Mucosa of stomach (tissue), 1 donor: Measurements from ENCODE around the gene EBF4.

Source experiments
- H3K27me3 ChIP-seq: one replicate; pipeline ENCODE4 v1.7.0; 2013; ENCODE audit warnings: mild to moderate bottlenecking, low read length; ENCODE audit not compliant: control insufficient read depth, insufficient read depth
- H3K36me3 ChIP-seq: one replicate; pipeline ENCODE4 v1.7.0; 2013; ENCODE audit warnings: low read length; ENCODE audit not compliant: control insufficient read depth, insufficient read depth
- H3K4me1 ChIP-seq: one replicate; pipeline ENCODE4 v1.7.0; 2013; ENCODE audit warnings: mild to moderate bottlenecking, low read length; ENCODE audit not compliant: control insufficient read depth, insufficient read depth
- H3K4me3 ChIP-seq: one replicate; pipeline ENCODE4 v1.7.0; 2013; ENCODE audit warnings: low read length
- H3K9ac ChIP-seq: one replicate; pipeline ENCODE4 v1.7.0; 2013; ENCODE audit warnings: mild to moderate bottlenecking, low read length, moderate library complexity
- H3K9me3 ChIP-seq: one replicate; pipeline ENCODE4 v1.7.0; 2013; ENCODE audit warnings: mild to moderate bottlenecking, low read length, moderate library complexity; ENCODE audit not compliant: control insufficient read depth
- donor health status: Pancreatic carcinoma.

The EBF4 gene

DNA sequence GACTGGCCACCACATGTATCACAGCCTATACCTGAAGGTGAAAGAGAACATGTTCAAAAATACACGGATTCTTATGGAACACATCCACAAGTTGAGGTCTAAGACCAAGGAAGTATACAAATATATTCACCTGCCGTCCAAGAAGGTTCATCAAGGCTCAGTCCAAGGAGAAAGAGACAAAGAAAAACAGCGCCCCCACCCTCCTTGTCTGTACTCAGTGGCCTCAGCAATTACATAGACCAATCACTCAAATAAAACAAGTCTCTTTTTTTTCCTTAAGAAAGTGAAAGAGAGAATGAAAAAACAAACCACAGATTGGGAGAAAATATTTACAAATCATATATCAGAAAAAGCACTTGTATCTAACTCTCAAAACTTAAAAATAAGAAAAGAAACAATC lies 88.4 kb downstream of the EBF4 start:
- Histone ChIP-seq H3K4me3 (no peak overlapping the region), H3K9me3 (no peaks in the 10 kb centered on the region), H3K36me3 (no peaks in the 10 kb centered on the region), H3K27me3 (no peaks in the 10 kb centered on the region), H3K9ac (no peak overlapping the region), H3K4me1 (no peaks in the 10 kb centered on the region)

- H3K36me3 ChIP-seq: no peaks in the 10 kb centered on the region
- no peaks in the 10 kb centered on the region for H3K4me1 ChIP-seq
- H3K9me3 ChIP-seq: no peaks in the 10 kb centered on the region
- H3K4me3 ChIP-seq: no peak overlapping the region
- H3K27me3 ChIP-seq: no peaks in the 10 kb centered on the region
- H3K9ac ChIP-seq: no peak overlapping the region
Observed at GRCh38 chr20:2783908-2784566, 91.5 kb downstream of the EBF4 start.

- Histone ChIP-seq H3K36me3 (no peaks in the 10 kb centered on the region), H3K9me3 (no peaks in the 10 kb centered on the region), H3K4me3 (no peak overlapping the region), H3K27me3 (peaks cover 26% of the 10 kb centered on the region), H3K4me1 (no peaks in the 10 kb centered on the region), H3K9ac (no peak overlapping the region)
Observed at GRCh38 chr20:2793471-2793870, 100.9 kb downstream of the EBF4 start.

DNA sequence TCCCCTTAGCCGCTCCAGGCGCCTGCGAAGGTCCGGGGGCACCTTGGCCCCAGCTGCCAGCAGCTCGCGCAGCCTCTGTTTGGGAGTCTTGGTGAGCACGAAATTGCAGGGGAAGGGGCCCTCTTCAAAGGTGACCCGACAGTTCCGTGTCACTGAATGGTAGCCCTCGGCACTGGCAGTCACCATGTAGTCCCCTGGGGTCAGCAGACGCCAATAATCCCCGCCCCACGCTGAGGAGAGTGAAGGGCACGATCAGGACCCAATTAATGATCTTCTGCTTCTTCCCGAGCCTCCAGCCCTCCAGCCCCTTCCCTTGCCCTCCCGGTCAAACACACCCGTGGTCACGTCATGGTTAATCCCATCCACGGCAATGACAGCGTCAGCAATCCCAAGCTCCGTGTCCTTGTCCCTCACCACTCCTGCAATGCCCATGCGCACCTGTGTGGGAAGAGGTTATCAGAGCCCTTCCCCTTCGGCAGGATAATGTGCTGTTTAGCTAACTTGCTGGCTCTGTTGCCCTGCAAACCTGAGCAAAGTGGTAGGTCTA lies 101.7 kb downstream of the EBF4 start:
- Histone ChIP-seq H3K9me3 (no peaks in the 10 kb centered on the region), H3K9ac (no peak overlapping the region), H3K27me3 (peaks cover 34% of the 10 kb centered on the region), H3K4me3 (no peak overlapping the region), H3K36me3 (no peaks in the 10 kb centered on the region), H3K4me1 (no peaks in the 10 kb centered on the region)

DNA sequence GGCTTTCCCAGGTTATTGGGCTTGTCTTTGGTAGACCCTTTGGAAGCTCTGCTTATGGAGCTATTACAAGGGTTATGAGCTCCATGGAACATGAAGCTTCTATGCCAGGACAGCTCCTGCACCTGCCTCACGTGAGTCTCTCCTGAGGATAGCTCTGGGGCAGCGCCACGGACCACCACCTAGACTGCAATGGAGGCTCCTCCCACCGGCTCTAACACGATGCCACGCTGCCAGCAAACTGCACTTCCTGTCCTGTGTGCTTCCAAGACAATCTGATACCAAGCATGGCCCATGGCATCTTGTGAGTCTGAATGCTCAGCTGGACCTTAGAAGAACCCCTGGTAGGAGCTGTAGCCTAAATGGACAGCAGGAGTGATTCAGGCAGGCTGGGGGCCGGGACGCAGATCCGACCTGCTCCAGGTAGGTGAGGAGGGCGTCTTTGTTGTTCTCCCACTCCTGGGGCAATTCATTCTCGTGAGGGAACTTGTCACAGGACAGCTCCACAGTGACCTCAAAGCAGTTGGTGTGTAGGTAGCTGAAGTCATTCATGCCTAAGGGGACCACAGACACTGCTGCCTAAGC lies 102.4 kb downstream of the EBF4 start:
- Histone ChIP-seq H3K36me3 (no peaks in the 10 kb centered on the region), H3K9ac (no peak overlapping the region), H3K4me1 (no peaks in the 10 kb centered on the region), H3K4me3 (no peak overlapping the region), H3K9me3 (no peaks in the 10 kb centered on the region), H3K27me3 (peaks cover 41% of the 10 kb centered on the region)

DNA sequence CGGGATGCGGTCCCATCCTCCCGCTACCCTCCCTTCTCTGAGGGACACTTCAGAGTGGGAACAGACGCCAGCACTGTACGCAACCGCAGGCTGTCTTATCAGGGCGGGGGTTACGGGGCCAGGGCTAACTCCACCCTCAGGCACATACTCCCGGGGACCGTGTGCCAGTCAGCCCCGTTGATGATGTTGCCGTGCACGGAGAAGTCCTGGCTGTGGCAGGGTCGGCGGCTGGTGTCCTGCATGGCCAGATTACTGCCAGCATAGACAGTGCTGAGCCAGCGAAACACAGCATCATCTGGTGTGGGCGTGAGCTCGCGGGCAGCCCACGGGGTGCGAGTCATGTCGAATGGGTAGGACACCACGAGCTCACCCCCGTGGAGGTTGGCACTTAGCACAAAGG lies 102.9 kb downstream of the EBF4 start:
- Histone ChIP-seq H3K9me3 (no peaks in the 10 kb centered on the region), H3K27me3 (peaks cover 45% of the 10 kb centered on the region), H3K4me1 (no peaks in the 10 kb centered on the region), H3K9ac (no peak overlapping the region), H3K36me3 (no peaks in the 10 kb centered on the region), H3K4me3 (no peak overlapping the region)

DNA sequence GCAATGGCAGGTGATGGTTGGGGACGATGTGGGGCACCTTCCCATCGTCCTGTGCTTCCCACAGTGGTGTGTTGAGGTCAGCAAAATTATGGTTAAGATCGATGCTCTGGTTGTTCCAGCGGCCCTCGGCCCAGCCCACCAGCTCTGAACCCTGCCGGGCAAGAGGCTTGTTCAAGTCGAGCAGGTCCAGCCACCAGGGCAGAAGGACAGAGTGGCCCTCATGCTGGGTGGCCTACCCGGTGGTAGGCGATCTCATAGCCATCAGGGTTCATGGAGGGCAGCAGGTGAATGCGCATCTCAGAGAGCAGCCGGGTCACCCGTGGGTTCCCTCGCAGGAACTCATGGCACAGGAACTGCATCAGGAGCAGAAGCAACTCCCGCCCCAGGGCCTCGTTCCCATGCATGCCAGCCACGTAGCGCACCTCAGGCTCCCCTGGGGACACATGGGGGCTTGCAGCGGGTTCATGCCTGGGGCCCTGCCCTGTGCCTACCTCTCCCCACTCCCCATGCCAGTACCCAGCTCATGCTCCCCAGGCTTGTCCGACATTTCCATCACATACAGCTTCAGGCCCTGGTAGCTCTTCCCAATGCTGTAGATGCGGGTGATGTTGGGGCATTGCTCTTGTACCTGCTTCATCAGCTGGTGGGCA lies 103.6 kb downstream of the EBF4 start:
- Histone ChIP-seq H3K9ac (no peak overlapping the region), H3K4me3 (no peak overlapping the region), H3K27me3 (peaks cover 51% of the 10 kb centered on the region), H3K9me3 (no peaks in the 10 kb centered on the region), H3K4me1 (no peaks in the 10 kb centered on the region), H3K36me3 (no peaks in the 10 kb centered on the region)

DNA sequence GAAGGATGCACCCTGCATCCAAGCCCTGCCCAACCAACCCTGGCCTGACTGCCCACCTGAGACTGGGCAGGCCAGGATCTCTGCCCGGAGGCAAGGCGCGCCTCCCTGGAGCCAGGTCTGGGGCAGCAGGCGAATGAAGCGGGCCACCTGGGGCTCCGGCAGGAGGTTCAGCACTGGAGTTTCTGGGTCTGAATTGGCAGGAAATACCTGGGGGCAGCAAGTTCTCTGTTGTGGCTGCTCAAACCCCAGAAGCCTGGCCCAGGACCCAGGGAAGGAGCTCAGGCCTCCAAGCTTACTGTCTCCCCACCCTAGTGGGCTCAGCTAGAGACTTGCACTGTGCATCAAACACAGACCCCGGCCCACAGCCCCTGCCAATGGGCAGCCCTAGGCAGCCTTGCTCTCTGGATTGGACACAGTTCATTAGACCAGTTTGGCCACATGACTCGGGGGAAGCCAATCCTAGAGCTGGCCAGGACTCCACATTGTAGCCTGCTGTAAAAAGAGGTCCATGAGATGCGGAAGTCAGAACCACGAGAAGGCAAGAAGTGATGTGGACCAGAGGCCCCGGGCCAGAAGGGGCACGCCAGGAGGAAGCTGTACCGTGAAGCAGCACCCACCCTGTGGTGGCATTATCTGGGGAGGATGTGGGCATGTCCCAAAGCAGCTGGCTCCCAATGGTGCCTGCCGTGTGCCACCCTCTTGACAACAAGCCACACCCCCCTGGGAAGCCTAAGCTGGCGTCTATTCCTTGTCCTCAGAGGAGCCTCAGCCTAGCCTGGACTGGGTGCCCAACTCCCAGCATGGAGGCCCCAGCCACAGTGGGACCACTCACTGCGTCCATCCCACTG lies 104.8 kb downstream of the EBF4 start:
- H3K9ac ChIP-seq: no peak overlapping the region
- H3K4me1 ChIP-seq: no peaks in the 10 kb centered on the region
- peaks cover 61% of the 10 kb centered on the region for H3K27me3 ChIP-seq
- no peaks in the 10 kb centered on the region for H3K9me3 ChIP-seq
- no peaks in the 10 kb centered on the region for H3K36me3 ChIP-seq
- H3K4me3 ChIP-seq: no peak overlapping the region

- Histone ChIP-seq H3K27me3 (peaks cover 56% of the 10 kb centered on the region), H3K36me3 (no peaks in the 10 kb centered on the region), H3K9ac (no peak overlapping the region), H3K4me3 (no peak overlapping the region), H3K9me3 (no peaks in the 10 kb centered on the region), H3K4me1 (no peaks in the 10 kb centered on the region)
Observed at GRCh38 chr20:2798095-2798805, 105.7 kb downstream of the EBF4 start.

DNA sequence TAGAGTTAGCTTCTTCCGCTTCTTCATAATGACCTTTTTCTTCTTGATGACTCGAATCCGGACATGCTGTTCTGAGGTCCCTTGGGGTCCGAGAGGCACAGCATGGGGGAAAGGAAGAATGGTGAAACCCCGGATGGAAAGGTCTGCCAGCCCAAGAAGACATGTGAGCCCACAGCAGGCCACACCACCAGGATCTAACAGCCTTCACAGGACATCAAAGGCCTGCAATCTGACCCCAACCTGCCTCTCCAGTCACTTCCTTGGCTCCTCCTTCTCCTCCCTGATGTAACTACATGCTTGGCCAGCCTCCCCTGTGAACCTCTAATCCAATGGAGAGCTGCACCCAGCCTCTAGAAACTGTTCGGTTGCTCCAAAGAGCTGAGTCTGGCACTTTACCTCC lies 106.2 kb downstream of the EBF4 start:
- no peak overlapping the region for H3K9ac ChIP-seq
- H3K36me3 ChIP-seq: no peaks in the 10 kb centered on the region
- peaks cover 59% of the 10 kb centered on the region for H3K27me3 ChIP-seq
- H3K4me1 ChIP-seq: no peaks in the 10 kb centered on the region
- no peak overlapping the region for H3K4me3 ChIP-seq
- no peaks in the 10 kb centered on the region for H3K9me3 ChIP-seq

- Histone ChIP-seq H3K36me3 (no peaks in the 10 kb centered on the region), H3K27me3 (peaks cover 64% of the 10 kb centered on the region), H3K9ac (no peak overlapping the region), H3K9me3 (no peaks in the 10 kb centered on the region), H3K4me1 (no peaks in the 10 kb centered on the region), H3K4me3 (no peak overlapping the region)
Observed at GRCh38 chr20:2799271-2799670, 106.7 kb downstream of the EBF4 start.
